Activated B cell treated with CpG ODN at 0.5 μM for 24 hours (primary cell): Measurements from ENCODE around the gene BAK1. TPM values are rescaled to one million over a fixed set of nuclear protein-coding genes. Genes with fewer than 3 reads are reported as not detected.

Experiments
- ATAC-seq: fragments of 200-7000 bp; cut with Tn5 transposase; one replicate; pipeline ENCODE4 v1.10.0; 2021; ENCODE audit warnings: low read depth, mild to moderate bottlenecking, moderate library complexity
- CTCF ChIA-PET: fragments of 350-600 bp; sonication (Branson Sonifier 250); formaldehyde crosslinking; loops from one replicate; lab custom pipeline; 2021; ENCODE audit warnings: antibody characterized with exemption; lab: Charles Lee
- POLR2A ChIA-PET: fragments of 350-600 bp; sonication (Branson Sonifier 250); formaldehyde crosslinking; loops from one replicate; lab custom pipeline; 2021; ENCODE audit warnings: antibody characterized with exemption; lab: Charles Lee
- DNase-seq: peaks from one replicate; pipeline ENCODE4 v3.0.0; 2022
- H3K27ac Mint-ChIP-seq: one replicate; pipeline ENCODE4 v1.8.0; 2020; ENCODE audit warnings: mixed read lengths
- H3K27me3 Mint-ChIP-seq: one replicate; pipeline ENCODE4 v1.8.0; 2021; ENCODE audit warnings: mixed read lengths
- H3K36me3 Mint-ChIP-seq: one replicate; pipeline ENCODE4 v1.8.0; 2021; ENCODE audit warnings: low read depth, mixed read lengths
- H3K4me1 Mint-ChIP-seq: one replicate; pipeline ENCODE4 v1.8.0; 2021; ENCODE audit warnings: mixed read lengths
- H3K4me3 Mint-ChIP-seq: one replicate; pipeline ENCODE4 v1.8.0; 2020; ENCODE audit warnings: mild to moderate bottlenecking, mixed read lengths
- H3K9me3 Mint-ChIP-seq: one replicate; pipeline ENCODE4 v1.8.0; 2020; ENCODE audit warnings: mixed read lengths
- intact Hi-C: fragments of 100-400 bp; cut with micrococcal nuclease; formaldehyde crosslinking; loops from one replicate; pipeline ENCODE4 v1.15.1; 2024
- total RNA-seq: library from RNA; stranded (reverse); gene quantifications from 2 replicates; pipeline ENCODE4 v1.2.3, GENCODE V29; 2022
- TF ChIP-seq, protein P1 (sequence below): fragments of 200-600 bp; IDR thresholded peaks from one replicate; pipeline ENCODE4 v1.8.0; 2022; ENCODE audit warnings: antibody characterized with exemption, mild to moderate bottlenecking

Gene BAK1
- total RNA-seq, 1 donor from 2014 or later: 29.5 TPM

DNA sequence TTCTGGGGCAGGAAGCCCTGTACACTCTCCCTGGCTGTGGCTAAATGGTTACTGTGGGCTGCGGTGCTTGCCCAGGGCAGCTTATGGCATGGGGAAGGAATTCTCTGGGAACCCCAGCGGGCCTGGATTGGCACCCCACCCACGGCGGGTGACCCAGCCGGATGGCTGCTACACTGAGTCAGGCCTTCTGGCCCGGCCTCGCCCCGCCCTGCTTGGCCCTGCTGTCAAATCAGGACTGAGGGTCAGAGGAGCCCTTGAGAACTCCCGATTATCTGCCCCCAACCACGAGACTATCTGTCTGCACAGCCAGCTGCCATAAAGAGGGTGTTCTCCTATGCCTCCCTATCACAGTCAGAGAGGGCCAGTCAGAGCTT lies 33.7 kb upstream of the BAK1 start:
- Mint-ChIP-seq H3K4me3 (no peak overlapping the region), H3K9me3 (no peaks in the 10 kb centered on the region), H3K27ac (no peak overlapping the region), H3K27me3 (no peaks in the 10 kb centered on the region), H3K4me1 (peaks cover 9% of the 10 kb centered on the region), H3K36me3 (no peaks in the 10 kb centered on the region)
- DNase-seq (no peak), ATAC-seq (no peak)
- ChIA-PET POLR2A (no interaction called here), CTCF (no interaction called here)
- TF ChIP-seq, protein P1, sequence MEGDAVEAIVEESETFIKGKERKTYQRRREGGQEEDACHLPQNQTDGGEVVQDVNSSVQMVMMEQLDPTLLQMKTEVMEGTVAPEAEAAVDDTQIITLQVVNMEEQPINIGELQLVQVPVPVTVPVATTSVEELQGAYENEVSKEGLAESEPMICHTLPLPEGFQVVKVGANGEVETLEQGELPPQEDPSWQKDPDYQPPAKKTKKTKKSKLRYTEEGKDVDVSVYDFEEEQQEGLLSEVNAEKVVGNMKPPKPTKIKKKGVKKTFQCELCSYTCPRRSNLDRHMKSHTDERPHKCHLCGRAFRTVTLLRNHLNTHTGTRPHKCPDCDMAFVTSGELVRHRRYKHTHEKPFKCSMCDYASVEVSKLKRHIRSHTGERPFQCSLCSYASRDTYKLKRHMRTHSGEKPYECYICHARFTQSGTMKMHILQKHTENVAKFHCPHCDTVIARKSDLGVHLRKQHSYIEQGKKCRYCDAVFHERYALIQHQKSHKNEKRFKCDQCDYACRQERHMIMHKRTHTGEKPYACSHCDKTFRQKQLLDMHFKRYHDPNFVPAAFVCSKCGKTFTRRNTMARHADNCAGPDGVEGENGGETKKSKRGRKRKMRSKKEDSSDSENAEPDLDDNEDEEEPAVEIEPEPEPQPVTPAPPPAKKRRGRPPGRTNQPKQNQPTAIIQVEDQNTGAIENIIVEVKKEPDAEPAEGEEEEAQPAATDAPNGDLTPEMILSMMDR: no peak
- intact Hi-C loops: no loop called here

DNA sequence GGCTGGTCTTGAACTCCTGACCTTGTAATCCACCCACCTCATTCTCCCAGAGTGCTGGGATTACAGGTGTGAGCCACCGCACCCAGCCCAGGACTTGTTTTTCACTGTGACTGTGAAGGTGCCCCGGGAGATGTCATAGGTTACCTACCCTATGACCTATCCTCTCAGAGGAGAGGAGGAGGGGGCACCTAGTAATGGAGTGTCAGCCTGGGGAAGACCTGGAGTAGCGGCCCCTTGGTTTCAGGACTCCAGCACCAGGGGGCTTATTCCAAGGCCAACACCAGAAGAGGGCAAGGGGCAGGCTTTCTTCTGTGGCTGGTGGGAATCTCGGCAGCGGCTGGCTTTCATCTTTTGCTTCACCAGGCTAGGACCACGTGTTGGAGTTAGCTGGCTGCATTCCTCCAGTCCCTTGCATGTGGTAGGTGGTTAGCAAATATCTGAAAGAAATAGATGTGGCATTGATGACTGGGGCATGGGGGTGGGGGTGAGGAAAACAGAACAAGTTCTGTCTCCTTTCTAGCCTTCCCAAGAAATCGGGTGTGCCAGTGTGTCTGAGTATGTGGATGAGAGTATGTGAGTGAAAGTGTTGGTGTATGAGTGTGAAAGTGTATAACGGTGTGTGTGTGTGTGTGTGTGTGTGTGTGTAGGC lies 33.2 kb upstream of the BAK1 start:
- peaks cover 9% of the 10 kb centered on the region for H3K4me1 Mint-ChIP-seq
- TF ChIP-seq, protein P1: no peak
- ATAC-seq (no peak), DNase-seq (no peak)
- no peaks in the 10 kb centered on the region for H3K9me3 Mint-ChIP-seq
- ChIA-PET POLR2A (no interaction called here), CTCF (no interaction called here)
- H3K36me3 Mint-ChIP-seq: no peaks in the 10 kb centered on the region
- no peaks in the 10 kb centered on the region for H3K27me3 Mint-ChIP-seq
- no peak overlapping the region for H3K4me3 Mint-ChIP-seq
- H3K27ac Mint-ChIP-seq: no peak overlapping the region
- intact Hi-C loops: no loop called here

GRCh38 chr6:33610779-33611732 lies 31.0 kb upstream of the BAK1 start:
- TF ChIP-seq, protein P1: no peak
- ChIA-PET CTCF (interaction anchor here (0.8 kb wide), 1 partner anchor 25 kb away, joined by 3 read pairs; no protein-coding TSS in a partner anchor), POLR2A (interaction anchor here (1.0 to 2.5 kb wide), 3 partner anchors 10 to 18 kb away, joined by 3 to 5 read pairs (median 3); partner anchors contain the start of gene ITPR3)
- Mint-ChIP-seq H3K36me3 (no peaks in the 10 kb centered on the region), H3K27ac (no peak overlapping the region), H3K9me3 (no peaks in the 10 kb centered on the region), H3K4me3 (no peak overlapping the region), H3K4me1 (peaks cover 21% of the 10 kb centered on the region), H3K27me3 (no peaks in the 10 kb centered on the region)
- intact Hi-C loops: no loop called here
- DNase-seq: no peak
- no peak for ATAC-seq

DNA sequence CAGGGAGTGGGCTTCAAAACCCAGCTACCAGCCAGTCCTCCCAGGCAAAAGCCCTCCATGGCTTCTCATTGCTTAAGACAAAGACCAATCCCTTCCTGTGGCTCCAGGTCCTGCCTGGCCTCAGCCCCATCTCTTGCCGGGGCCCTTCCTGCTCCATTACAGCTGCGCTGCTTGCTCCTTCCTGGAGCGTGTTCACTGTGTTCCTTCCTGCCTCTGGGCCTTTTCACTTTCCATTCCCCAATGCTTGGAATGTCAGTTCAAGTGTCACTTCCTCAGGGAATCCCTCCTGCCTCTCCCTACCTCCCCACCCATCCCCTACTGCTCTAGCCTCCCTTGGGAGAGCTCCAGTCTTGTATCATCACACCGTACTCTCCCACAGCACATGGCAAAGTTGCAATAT lies 30.0 kb upstream of the BAK1 start:
- Mint-ChIP-seq H3K4me3 (no peak overlapping the region), H3K4me1 (peaks cover 26% of the 10 kb centered on the region), H3K27ac (no peak overlapping the region), H3K27me3 (no peaks in the 10 kb centered on the region), H3K9me3 (no peaks in the 10 kb centered on the region), H3K36me3 (no peaks in the 10 kb centered on the region)
- no peak for DNase-seq
- TF ChIP-seq, protein P1: no peak
- CTCF ChIA-PET: no interaction called here
- POLR2A ChIA-PET: no interaction called here
- intact Hi-C loops: no loop called here
- no peak for ATAC-seq

GRCh38 chr6:33609528-33609927 lies 29.5 kb upstream of the BAK1 start:
- ATAC-seq: no peak
- intact Hi-C loops: no loop called here
- Mint-ChIP-seq H3K9me3 (no peaks in the 10 kb centered on the region), H3K4me1 (peaks cover 26% of the 10 kb centered on the region), H3K4me3 (no peak overlapping the region), H3K36me3 (no peaks in the 10 kb centered on the region), H3K27me3 (no peaks in the 10 kb centered on the region), H3K27ac (no peak overlapping the region)
- POLR2A ChIA-PET: no interaction called here
- TF ChIP-seq, protein P1: no peak
- no peak for DNase-seq
- CTCF ChIA-PET: interaction anchor here (3.5 kb wide), 1 partner anchor 20 kb away, joined by 52 read pairs; no protein-coding TSS in a partner anchor
